SK-N-SH treated with all-trans-retinoic acid at 6 μM for 48 hours (cell line): ENCODE measurements around the gene NSRP1.

ENCODE experiments used
- ATAC-seq: fragments of 200-7000 bp; cut with Tn5 transposase; 3 replicates; pipeline ENCODE4 v1.9.1; 2020; ENCODE audit warnings: mild to moderate bottlenecking, moderate library complexity
- ARNTL ChIP-seq: fragments of 450-650 bp; formaldehyde crosslinking; IDR thresholded peaks from 2 replicates; pipeline ENCODE4 v1.5.0; 2020; ENCODE audit warnings: low read depth, mild to moderate bottlenecking, moderate library complexity, borderline replicate concordance
- BACH2 ChIP-seq: fragments of 250-450 bp; sonication (Bioruptor Pico); IDR thresholded peaks from 2 replicates; pipeline ENCODE4 v1.9.0; 2021; ENCODE audit warnings: mild to moderate bottlenecking, borderline replicate concordance
- CSRNP3 ChIP-seq: fragments of 250-450 bp; sonication (Bioruptor Pico); IDR thresholded peaks from 2 replicates; pipeline ENCODE4 v1.5.1; 2021; ENCODE audit warnings: mild to moderate bottlenecking, moderate library complexity
- GLIS3 ChIP-seq: fragments of 250-450 bp; sonication (Bioruptor Pico); IDR thresholded peaks from 2 replicates; pipeline ENCODE4 v1.5.0; 2020; ENCODE audit warnings: mild to moderate bottlenecking, moderate library complexity
- ISL1 ChIP-seq: fragments of 250-450 bp; sonication (Bioruptor Pico); IDR thresholded peaks from 2 replicates; pipeline ENCODE4 v2.1.2; 2022; ENCODE audit warnings: mild to moderate bottlenecking, moderate library complexity
- OSR1 ChIP-seq: fragments of 250-450 bp; sonication (Bioruptor Pico); IDR thresholded peaks from 2 replicates; pipeline ENCODE4 v1.8.0; 2022; ENCODE audit warnings: moderate library complexity, mild to moderate bottlenecking, inconsistent platforms
- PATZ1 ChIP-seq: fragments of 250-450 bp; sonication (Bioruptor Pico); IDR thresholded peaks from 2 replicates; pipeline ENCODE4 v1.8.0; 2020; ENCODE audit warnings: mild to moderate bottlenecking, moderate library complexity, borderline replicate concordance
- POU6F1 ChIP-seq: fragments of 250-450 bp; sonication (Bioruptor Pico); IDR thresholded peaks from 2 replicates; pipeline ENCODE4 v1.8.0; 2021; ENCODE audit warnings: low read depth, mild to moderate bottlenecking, moderate library complexity, borderline replicate concordance
- PPARA ChIP-seq: fragments of 250-450 bp; sonication (Bioruptor Pico); IDR thresholded peaks from 2 replicates; pipeline ENCODE4 v1.5.0; 2020; ENCODE audit warnings: mild to moderate bottlenecking, borderline replicate concordance
- RARB ChIP-seq: fragments of 250-450 bp; sonication (Bioruptor Pico); IDR thresholded peaks from 2 replicates; pipeline ENCODE4 v1.8.0; 2021; ENCODE audit warnings: mild to moderate bottlenecking, moderate library complexity
- SNAI2 ChIP-seq: fragments of 250-450 bp; sonication (Bioruptor Pico); IDR thresholded peaks from 2 replicates; pipeline ENCODE4 v1.5.0; 2020; ENCODE audit warnings: mild to moderate bottlenecking, moderate library complexity
- TCF4 ChIP-seq: fragments of 250-450 bp; sonication (Bioruptor Pico); IDR thresholded peaks from 2 replicates; pipeline ENCODE4 v1.8.0; 2021; ENCODE audit warnings: mild to moderate bottlenecking, moderate library complexity, borderline replicate concordance
- TOX ChIP-seq: fragments of 250-450 bp; sonication (Bioruptor Pico); IDR thresholded peaks from 2 replicates; pipeline ENCODE4 v1.8.0; 2021; ENCODE audit warnings: mild to moderate bottlenecking, moderate library complexity, borderline replicate concordance
- TSHZ2 ChIP-seq: fragments of 250-450 bp; sonication (Bioruptor Pico); IDR thresholded peaks from 2 replicates; pipeline ENCODE4 v1.5.0; 2020; ENCODE audit warnings: mild to moderate bottlenecking, moderate library complexity
- ZC3H10 ChIP-seq: fragments of 250-450 bp; sonication (Bioruptor Pico); IDR thresholded peaks from 2 replicates; pipeline ENCODE4 v1.5.1; 2021; ENCODE audit warnings: mild to moderate bottlenecking, moderate library complexity
- ZFP3 ChIP-seq: fragments of 250-450 bp; sonication (Bioruptor Pico); IDR thresholded peaks from 2 replicates; pipeline ENCODE4 v1.5.0; 2020; ENCODE audit warnings: mild to moderate bottlenecking, moderate library complexity
- ZFP30 ChIP-seq: fragments of 450-650 bp; formaldehyde crosslinking; IDR thresholded peaks from 2 replicates; pipeline ENCODE4 v1.5.0; 2022; ENCODE audit warnings: mild to moderate bottlenecking, moderate library complexity
- ZNF565 ChIP-seq: fragments of 450-650 bp; formaldehyde crosslinking; conservative IDR thresholded peaks from 2 replicates; pipeline ENCODE4 v1.5.0; 2020; ENCODE audit warnings: low read depth, mild to moderate bottlenecking, moderate library complexity
- ZNF70 ChIP-seq: fragments of 450-650 bp; formaldehyde crosslinking; IDR thresholded peaks from 2 replicates; pipeline ENCODE4 v1.5.0; 2020; ENCODE audit warnings: mild to moderate bottlenecking, moderate library complexity
- ZNF8 ChIP-seq: fragments of 450-650 bp; formaldehyde crosslinking; IDR thresholded peaks from 2 replicates; pipeline ENCODE4 v1.5.0; 2020; ENCODE audit warnings: mild to moderate bottlenecking, moderate library complexity

NSRP1 gene

GRCh38 chr17:30103921-30104320, 12.7 kb upstream of the NSRP1 start:
- ATAC-seq: no peak
- TF ChIP-seq ZNF70 (no peak), GLIS3 (CRISPR knock-in tag) (no peak), PPARA (CRISPR knock-in tag) (no peak), ZNF565 (CRISPR knock-in tag) (no peak), TOX (CRISPR knock-in tag) (no peak), PATZ1 (CRISPR knock-in tag) (no peak), RARB (CRISPR knock-in tag) (no peak), SNAI2 (CRISPR knock-in tag) (no peak), TCF4 (no peak), ISL1 (CRISPR knock-in tag) (no peak), ZC3H10 (no peak)

- TF ChIP-seq TCF4: peak; percentile 72
- no peak for TF ChIP-seq POU6F1
- ATAC-seq: peak; percentile 100
Measured at GRCh38 chr17:30104575-30105339, 11.9 kb upstream of the NSRP1 start.

- TF ChIP-seq SNAI2 (CRISPR knock-in tag): no peak
- no peak for TF ChIP-seq ISL1 (CRISPR knock-in tag)
- no peak for TF ChIP-seq PATZ1 (CRISPR knock-in tag)
- TF ChIP-seq GLIS3 (CRISPR knock-in tag): no peak
- no peak for TF ChIP-seq PPARA (CRISPR knock-in tag)
- no peak for TF ChIP-seq ZFP3 (CRISPR knock-in tag)
- TF ChIP-seq TOX (CRISPR knock-in tag): no peak
- TF ChIP-seq POU6F1: no peak
- TF ChIP-seq RARB (CRISPR knock-in tag): no peak
- TF ChIP-seq ZNF8: no peak
- TF ChIP-seq ZFP30: no peak
- ATAC-seq: no peak
Measured at GRCh38 chr17:30112794-30113193, 3.8 kb upstream of the NSRP1 start.

GRCh38 chr17:30113213-30113612, 3.4 kb upstream of the NSRP1 start:
- ATAC-seq: no peak
- no peak for TF ChIP-seq BACH2
- no peak for TF ChIP-seq OSR1 (CRISPR knock-in tag)
- TF ChIP-seq TCF4: no peak
- TF ChIP-seq POU6F1: no peak
- TF ChIP-seq CSRNP3 (CRISPR knock-in tag): no peak
- TF ChIP-seq RARB (CRISPR knock-in tag): no peak
- no peak for TF ChIP-seq ZNF565 (CRISPR knock-in tag)
- TF ChIP-seq TSHZ2 (CRISPR knock-in tag): no peak
- no peak for TF ChIP-seq ARNTL
